HG03060 (cell line): ENCODE measurements around the gene PRRG2.
"Not testable (repeated sequence)": the region's sequence is repeated elsewhere in the genome, so short reads cannot be mapped to it uniquely, and the experiment has no call there.

Source experiments
- ATAC-seq: cut with Tn5 transposase; IDR thresholded peaks from one replicate; pipeline ENCODE4 v1.9.1; 2021; ENCODE audit warnings: low read depth, moderate number of reproducible peaks; ENCODE audit not compliant: unreplicated experiment

The PRRG2 gene

GRCh38 chr19:49599378-49600295, 18.5 kb downstream of the PRRG2 start:
- no peak for ATAC-seq

DNA sequence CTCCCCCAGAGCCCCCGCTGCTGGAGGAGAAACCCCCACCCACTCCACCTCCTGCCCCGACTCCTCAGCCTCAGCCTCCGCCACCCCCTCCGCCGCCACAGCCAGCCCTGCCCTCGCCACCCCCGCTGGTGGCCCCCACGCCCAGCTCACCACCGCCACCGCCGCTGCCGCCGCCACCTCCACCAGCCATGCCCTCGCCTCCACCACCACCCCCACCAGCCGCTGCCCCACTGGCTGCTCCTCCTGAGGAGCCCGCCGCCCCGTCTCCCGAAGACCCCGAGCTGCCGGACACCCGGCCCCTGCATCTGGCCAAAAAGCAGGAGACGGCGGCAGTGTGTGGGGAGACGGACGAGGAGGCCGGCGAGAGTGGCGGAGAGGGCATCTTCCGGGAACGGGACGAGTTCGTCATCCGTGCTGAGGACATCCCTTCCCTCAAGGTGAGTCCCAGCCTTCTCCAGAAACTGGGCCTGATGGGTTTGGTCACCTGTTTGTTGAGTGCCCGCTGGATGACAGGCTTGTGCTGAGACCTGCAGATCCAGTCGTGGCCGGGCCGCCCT, 20.4 kb downstream of the PRRG2 start:
- no peak for ATAC-seq

DNA sequence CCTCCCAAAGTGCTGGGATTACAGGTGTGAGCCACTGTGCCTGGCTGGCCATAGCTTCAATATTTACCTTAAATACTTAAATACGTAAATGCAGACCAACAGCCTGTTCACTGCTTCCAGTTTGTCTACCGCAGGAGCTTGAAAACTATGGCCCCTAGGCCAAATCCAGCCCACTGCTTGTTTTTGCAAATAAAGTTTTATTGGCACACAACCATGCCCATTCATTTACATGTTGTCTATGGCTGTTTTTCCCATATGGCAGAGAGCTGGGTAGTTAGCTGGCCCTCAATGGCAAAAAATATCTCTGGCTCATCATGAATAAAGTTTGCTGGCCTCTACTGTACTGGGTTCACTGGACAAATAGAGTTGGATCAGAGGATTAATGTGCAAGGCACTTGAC, 21.7 kb downstream of the PRRG2 start:
- ATAC-seq, result no peak

GRCh38 chr19:49605605-49606004, 24.5 kb downstream of the PRRG2 start:
- ATAC-seq, result no peak

DNA sequence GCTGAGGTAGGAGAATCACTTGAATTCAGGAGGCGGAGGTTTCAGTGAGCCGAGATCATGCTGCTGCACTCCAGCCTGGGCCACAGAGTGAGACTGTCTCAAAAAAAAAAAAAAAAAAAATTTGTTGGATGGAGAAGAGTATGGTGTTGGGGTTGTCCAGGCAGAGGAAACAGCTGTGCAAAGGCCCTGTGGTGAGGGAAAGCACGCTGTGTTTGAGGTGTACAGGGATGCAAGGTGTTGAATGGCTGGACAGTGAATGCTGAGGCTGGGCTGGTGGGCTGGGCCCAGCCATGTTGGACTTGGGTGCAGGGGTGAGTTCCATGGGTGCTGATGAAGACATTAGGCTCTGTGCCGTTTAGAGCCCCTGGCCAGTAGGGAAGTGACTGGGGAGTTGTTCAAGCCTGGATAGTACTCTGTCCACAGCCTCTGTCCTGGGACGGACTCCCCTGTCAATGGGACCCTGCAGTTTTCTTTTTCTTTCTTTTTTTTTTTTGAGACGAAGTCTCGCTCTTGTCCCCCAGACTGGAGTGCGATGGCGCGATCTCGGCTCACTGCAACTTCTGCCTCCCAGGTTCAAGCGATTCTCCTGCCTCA, 28.5 kb downstream of the PRRG2 start:
- no peak for ATAC-seq

DNA sequence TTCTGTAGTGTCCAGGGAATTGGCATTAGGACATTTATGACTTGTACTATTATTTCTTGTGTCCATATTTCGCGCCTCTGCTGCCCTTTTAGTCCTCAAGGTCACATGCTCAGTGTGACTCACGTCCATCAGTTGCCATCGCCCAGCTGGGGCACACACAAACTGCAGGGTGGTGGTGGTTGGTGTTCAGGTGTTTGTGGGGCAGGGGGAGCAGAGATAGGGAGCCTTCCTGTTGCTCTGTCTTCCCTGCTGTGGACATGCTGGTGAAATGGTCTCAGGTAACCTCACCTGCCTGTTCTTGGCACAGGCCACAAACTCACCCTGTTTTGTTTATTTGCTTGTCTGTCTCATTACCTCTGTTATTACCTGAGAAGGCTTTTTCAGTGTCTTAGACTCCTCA, 32.3 kb downstream of the PRRG2 start:
- ATAC-seq, result no peak

GRCh38 chr19:49614096-49614833, 33.1 kb downstream of the PRRG2 start:
- ATAC-seq, result no peak

GRCh38 chr19:49615861-49616260, 34.7 kb downstream of the PRRG2 start:
- ATAC-seq, result no peak

GRCh38 chr19:49616532-49616931, 35.4 kb downstream of the PRRG2 start:
- no peak for ATAC-seq

DNA sequence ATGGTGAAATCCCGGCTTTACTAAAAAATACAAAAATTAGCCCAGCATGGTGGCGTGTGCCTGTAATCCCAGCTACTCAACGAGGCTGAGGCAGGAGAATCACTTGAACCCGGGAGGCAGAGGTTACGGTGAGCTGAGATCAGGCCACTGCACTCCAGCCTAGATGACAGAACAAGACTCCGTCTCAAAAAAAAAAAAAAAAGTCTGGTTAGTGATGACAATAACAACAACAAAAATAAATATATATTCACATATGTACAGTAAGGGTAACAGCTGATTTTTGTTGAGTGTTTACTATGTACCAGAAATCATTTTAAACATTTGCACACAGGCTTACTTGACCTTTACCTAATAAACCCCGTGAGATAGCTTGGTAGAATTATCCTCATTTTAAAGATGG, 35.8 kb downstream of the PRRG2 start:
- no peak for ATAC-seq

DNA sequence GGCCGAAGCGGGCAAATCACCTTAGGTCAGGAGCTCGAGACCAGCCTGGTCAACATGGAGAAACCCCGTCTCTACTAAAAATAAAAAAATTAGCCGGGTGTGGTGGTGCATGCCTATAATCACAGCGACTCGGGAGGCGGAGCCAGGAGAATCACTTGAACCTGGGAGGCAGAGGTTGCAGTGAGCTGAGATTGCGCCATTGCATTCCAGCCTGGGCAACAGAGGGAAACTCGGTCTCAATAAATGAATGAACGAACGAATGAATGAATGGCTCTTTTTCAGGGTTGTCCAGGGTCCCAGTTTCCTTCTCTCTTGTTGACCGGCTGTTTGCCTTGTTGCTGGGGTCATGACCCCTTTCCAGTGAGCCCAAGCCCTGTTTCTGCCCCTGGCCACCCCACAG, 36.7 kb downstream of the PRRG2 start:
- ATAC-seq, result not testable (repeated sequence)

DNA sequence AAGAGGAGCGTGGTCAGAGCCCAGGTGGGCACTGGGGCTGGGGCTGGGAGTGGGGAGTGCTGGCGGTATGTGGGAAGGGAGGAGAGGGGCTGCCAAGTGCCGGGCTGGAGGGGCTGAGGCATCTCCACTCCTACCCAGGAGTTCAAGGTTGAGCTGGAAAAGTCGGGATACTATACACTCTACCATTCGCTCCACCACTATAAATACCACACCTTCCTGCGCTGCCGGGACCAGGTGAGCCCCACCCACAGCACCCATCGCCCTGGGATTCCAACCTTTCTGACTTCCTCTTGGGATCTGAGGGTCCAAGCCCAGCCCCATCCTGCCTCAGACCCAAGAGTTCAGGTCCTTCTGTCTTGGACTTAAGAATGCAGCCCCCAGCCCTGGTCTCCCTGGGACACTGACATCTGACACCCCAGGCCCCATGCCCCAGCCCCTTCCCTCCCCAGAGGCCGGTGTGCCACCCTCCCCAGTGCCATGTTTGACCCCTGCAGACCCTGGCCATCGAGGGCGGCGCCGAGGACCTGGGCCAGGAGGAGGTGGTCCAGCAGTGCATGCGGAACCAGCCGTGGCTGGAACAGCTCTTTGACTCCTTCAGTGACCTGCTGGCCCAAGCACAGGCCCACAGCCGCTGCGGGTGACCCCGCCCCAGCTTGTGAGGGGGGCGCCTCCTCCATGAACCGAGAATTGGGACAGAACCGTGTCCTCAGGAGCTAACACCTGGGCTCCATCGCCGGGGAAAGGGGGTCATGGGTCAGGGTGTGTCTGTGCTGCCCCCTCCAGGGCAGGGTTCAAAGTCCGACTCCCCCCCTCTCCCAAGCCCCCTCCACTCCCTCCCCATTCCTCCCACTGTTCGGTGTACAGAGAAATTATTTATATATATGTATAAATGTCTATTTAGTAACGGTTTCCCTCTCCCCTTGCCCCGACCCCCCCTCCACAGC, 44.1 kb downstream of the PRRG2 start:
- ATAC-seq, result no peak

GRCh38 chr19:49626226-49626625, 45.1 kb downstream of the PRRG2 start:
- ATAC-seq, result no peak

- ATAC-seq, result no peak
These were observed 48.5 kb downstream of the PRRG2 start for GRCh38 chr19:49629659-49630058.

GRCh38 chr19:49631014-49631588, 50.0 kb downstream of the PRRG2 start:
- ATAC-seq, result no peak

- no peak for ATAC-seq
These were observed 50.6 kb downstream of the PRRG2 start for GRCh38 chr19:49631610-49632192.

DNA sequence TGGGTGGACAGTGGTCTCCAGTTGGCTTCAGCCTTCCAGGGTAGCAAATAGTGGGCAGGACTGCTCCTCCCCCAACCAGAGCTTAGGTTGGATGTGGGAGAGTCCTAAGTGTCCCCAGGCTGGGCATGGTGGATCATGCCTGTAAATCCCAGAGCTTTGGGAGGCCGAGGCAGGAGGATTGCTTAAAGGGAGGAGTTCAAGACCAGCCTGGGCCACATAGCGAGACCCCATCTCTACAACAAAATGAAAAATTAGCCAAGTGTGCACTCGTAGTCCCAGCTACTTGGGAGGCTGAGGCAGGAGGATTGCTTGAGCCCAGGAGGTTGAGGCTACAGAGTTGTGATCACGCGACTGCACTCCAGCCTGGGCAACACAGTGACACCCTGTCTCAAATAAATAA, 51.5 kb downstream of the PRRG2 start:
- ATAC-seq, result no peak

DNA sequence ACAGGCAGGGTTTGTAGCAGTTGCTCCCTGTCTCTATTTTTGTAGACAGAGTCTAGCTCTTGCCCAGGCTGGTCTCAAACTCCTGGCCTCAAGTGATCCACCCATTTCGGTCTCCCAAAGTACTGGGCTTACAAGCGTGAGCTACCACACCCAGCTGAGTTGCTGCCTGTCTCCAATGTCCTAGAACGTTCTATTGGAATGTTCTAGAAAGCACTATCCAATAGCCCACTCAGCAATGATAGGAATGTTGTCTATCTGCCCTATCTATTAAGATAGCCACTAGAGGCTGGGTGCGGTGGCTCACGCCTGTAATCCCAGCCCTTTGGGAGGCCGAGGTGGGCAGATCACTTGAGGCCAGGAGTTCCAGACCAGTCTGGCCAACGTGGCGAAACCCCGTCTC, 52.2 kb downstream of the PRRG2 start:
- not testable (repeated sequence) for ATAC-seq

GRCh38 chr19:49635530-49636232, 54.6 kb downstream of the PRRG2 start:
- no peak for ATAC-seq
